HG03045 (cell line): ENCODE measurements around the gene TPGS1.
A peak's percentile ranks its signal among the peaks of the same experiment; 100 is the strongest.
"Not testable (repeated sequence)": the region's sequence is repeated elsewhere in the genome, so short reads cannot be mapped to it uniquely, and the experiment has no call there.

Experiments used
- ATAC-seq: cut with Tn5 transposase; IDR thresholded peaks from one replicate; pipeline ENCODE4 v1.9.1; 2021; ENCODE audit warnings: mild to moderate bottlenecking, moderate library complexity; ENCODE audit not compliant: unreplicated experiment

TPGS1 gene

GRCh38 chr19:475360-475759 is 31.9 kb upstream of the TPGS1 start:
- ATAC-seq: no peak

- ATAC-seq: no peak
These were observed 28.9 kb upstream of the TPGS1 start for GRCh38 chr19:478236-478903.

- ATAC-seq: no peak
These were observed 28.3 kb upstream of the TPGS1 start for GRCh38 chr19:478976-479375.

GRCh38 chr19:480016-480855 is 27.1 kb upstream of the TPGS1 start:
- no peak for ATAC-seq

GRCh38 chr19:481100-481499 is 26.2 kb upstream of the TPGS1 start:
- ATAC-seq: not testable (repeated sequence)

GRCh38 chr19:482186-483041 is 24.9 kb upstream of the TPGS1 start:
- ATAC-seq: no peak

- ATAC-seq: no peak
These were observed 23.8 kb upstream of the TPGS1 start for GRCh38 chr19:483332-484072.

GRCh38 chr19:484494-484893 is 22.8 kb upstream of the TPGS1 start:
- no peak for ATAC-seq

- ATAC-seq: no peak
These were observed 22.2 kb upstream of the TPGS1 start for GRCh38 chr19:485077-485476.

- no peak for ATAC-seq
These were observed 21.6 kb upstream of the TPGS1 start for GRCh38 chr19:485583-486236.

GRCh38 chr19:488505-489417 is 18.5 kb upstream of the TPGS1 start:
- peak; percentile 81 for ATAC-seq

GRCh38 chr19:489418-490196 is 17.7 kb upstream of the TPGS1 start:
- no peak for ATAC-seq

GRCh38 chr19:491146-491741 is 16.1 kb upstream of the TPGS1 start:
- no peak for ATAC-seq

GRCh38 chr19:492091-492531 is 15.2 kb upstream of the TPGS1 start:
- no peak for ATAC-seq

- ATAC-seq: no peak
These were observed 13.7 kb upstream of the TPGS1 start for GRCh38 chr19:493391-494170.

GRCh38 chr19:494171-495080 is 12.9 kb upstream of the TPGS1 start:
- no peak for ATAC-seq
